NCI-H2081 treated with DMSO at 0.1 percent for 48 hours (cell line): ENCODE data around the gene SSMEM1.
"Not testable (repeated sequence)": the region's sequence is repeated elsewhere in the genome, so short reads cannot be mapped to it uniquely, and the experiment has no call there.

Experiments used
- DNase-seq: peaks from one replicate; lab custom pipeline; 2025; lab: John Stamatoyannopoulos, UW

The SSMEM1 gene

DNA sequence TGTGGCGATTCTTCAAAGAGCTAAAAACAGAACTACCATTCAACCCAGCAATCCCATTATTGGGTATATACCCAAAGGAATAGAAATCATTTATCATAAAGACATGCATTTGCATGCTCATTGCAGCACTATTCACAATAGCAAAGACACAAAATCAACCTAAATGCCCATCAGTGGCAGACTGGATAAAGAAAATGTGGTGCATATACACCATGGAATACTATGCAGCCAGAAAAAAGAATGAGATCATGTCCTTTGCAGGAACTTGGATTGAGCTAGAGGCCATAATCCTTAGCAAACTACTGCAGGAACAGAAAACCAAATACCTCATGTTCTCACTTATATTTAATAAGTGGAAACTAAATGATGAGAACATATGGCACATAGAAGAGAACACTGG lies 38.8 kb downstream of the SSMEM1 start:
- not testable (repeated sequence) for DNase-seq

DNA sequence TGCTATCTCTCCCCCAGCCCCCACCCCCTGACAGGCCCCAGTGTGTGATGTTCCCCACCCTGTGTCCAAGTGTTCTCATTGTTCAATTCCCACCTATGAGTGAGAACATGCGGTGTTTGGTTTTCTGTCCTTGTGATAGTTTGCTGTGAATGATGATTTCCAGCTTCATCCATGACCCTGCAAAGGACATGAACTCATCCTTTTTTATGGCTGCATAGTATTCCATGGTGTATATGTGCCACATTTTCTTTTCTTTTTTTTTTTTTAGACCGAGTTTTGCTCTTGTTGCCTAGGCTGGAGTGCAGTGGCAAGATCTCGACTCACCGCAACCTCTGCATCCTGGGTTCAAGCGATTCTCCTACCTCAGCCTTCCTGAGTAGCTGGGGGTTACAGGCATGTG lies 41.2 kb downstream of the SSMEM1 start:
- DNase-seq: not testable (repeated sequence)

DNA sequence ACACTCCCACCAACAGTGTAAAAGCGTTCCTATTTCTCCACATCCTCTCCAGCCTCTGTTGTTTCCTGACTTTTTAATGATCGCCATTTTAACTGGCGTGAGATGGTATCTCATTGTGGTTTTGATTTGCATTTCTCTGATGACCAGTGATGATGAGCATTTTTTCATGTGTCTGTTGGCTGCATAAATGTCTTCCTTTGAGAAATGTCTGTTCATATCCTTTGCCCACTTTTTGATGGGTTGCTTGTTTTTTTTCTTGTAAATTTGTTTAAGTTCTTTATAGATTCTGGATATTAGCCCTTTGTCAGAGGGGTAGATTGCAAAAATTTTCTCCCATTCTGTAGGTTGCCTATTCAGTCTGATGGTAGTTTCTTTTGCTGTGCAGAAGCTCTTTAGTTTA lies 42.0 kb downstream of the SSMEM1 start:
- DNase-seq: not testable (repeated sequence)

DNA sequence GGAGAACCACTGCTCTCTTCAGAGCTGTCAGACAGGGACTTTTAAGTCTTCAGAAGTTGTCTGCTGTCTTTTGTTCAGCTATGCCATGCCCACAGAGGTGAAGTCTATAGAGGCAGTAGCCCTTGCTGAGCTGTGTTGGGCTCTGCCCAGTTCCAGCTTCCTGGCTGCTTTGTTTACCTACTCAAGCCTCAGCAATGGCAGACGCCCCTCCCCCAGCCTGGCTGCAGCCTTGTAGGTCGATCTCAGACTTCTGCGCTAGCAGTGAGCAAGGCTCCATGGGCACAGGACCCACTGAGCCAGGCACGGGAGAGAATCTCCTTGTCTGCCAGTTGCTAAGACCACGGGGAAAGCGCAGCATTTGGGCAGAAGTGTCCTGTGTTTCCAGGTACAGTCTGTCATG lies 46.9 kb downstream of the SSMEM1 start:
- no peak for DNase-seq

DNA sequence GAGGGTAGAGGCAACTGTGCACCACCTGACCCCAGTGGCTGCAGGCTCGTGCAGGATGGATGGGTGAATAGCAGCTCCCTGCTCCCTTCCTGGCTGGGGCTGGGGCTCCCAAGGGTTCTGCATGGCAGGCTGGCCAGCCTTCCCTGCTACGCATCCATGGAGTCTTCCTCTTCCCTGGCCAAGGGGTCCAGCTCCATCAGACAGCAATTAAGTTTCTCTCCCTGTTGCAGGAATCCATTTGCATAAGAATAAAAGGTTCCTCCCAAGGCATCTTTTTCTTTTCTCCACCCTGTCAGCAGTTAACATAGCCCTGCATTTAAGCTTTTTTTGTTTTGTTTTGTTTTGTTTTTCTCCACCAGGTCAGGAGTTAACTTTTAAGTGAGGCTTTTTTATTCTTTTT lies 49.0 kb downstream of the SSMEM1 start:
- DNase-seq: no peak

DNA sequence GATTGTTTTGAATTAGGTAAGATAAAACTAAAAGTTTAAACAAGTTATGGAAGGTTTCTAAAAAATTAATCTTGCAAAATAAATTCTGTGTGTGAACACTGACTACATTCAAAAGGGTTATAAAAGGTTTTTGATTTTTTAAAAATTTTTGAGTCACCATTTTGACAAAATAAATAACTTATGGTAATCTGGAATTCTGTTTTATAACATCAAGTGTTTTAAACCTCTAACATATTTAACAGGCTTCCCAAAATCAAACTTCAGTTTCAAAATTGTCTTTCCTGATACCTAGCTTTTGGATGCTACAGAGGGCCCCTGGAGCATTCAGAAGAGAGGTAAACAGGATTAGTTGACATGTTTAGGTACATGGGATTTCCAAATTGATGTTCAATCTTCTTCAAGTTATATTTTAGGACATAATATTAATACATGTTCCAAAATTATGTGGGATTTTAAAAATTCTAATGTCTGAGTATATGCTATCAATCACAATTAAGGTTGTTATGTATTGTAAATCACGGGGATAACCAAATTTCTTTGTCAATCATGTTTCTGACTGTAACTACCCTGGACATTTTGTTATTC lies 50.9 kb downstream of the SSMEM1 start:
- DNase-seq: no peak

DNA sequence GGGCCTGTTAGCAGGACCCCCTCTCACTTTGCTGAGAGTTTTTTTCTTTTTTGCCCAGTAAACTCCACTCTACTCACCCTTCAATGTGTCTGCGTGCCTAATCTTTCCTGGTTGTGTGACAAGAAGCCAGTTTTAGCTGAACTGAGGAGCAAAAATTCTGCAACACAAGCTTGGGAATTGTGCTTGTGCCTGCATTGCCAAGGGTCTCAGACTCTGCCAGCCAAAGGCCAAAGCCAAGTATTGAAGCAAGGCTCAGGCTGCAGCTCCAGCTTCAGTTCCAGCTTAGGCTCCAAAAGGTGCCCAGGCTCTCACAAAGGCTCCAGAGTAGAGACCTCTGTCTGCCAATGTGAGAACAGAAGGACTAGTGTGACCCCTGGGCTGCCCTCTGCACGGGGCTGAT lies 54.8 kb downstream of the SSMEM1 start:
- DNase-seq: no peak

DNA sequence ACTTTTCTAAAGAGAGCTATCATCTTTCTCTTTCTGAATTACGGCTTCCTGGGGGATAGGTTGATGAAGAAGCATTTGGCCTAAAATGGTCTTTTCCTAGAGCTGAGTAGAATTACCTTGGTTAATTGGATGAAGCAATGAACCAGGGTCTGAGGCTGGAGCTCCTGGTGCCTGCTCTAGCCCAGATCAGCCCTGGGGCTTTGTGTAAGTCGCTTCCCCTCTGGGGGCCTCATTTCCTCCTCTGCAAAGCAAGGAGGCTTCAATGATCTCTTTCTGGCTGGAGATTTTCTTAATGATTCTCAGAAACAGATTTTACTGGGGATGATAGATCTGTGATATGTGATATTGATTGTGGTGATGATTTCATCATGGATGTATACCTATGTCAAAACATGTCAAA lies 55.5 kb downstream of the SSMEM1 start:
- DNase-seq: no peak
